Coronary artery (tissue), 2 donors: ENCODE results near the gene SIGLEC15.

Experiments used
- DNase-seq: peaks from one replicate; pipeline ENCODE4 v3.0.0-alpha.2; 2017; ENCODE audit warnings: low spot score
- H3K27ac ChIP-seq, 2 donors: fragments of 200-600 bp; sonication (generic); one replicate each; pipeline ENCODE4 v1.5.1; 2016 to 2019
- H3K4me3 ChIP-seq: fragments of 200-600 bp; sonication (generic); 2 replicates; pipeline ENCODE4 v1.5.1; 2016; ENCODE audit warnings: mild to moderate bottlenecking, moderate library complexity
- CTCF ChIP-seq: fragments of 200-600 bp; sonication (generic); IDR thresholded peaks from one replicate; pipeline ENCODE4 v1.5.1; 2019; ENCODE audit warnings: antibody characterized with exemption

SIGLEC15 gene

GRCh38 chr18:45838302-45839070 is 13.0 kb downstream of the SIGLEC15 start:
- no peak for DNase-seq
- H3K27ac ChIP-seq = no peak overlapping the region
- H3K4me3 ChIP-seq = peak overlapping the region; percentile 62
- no peak for TF ChIP-seq CTCF

- peak; percentile 71 for DNase-seq
- Histone ChIP-seq H3K4me3 (no peak overlapping the region), H3K27ac (no peak overlapping the region)
- peak; percentile 21 for TF ChIP-seq CTCF
These were observed 14.2 kb downstream of the SIGLEC15 start for GRCh38 chr18:45839414-45840395.

- DNase-seq = no peak
- no peak overlapping the region for H3K27ac ChIP-seq
- no peak for TF ChIP-seq CTCF
- H3K4me3 ChIP-seq = no peak overlapping the region
These were observed 15.7 kb downstream of the SIGLEC15 start for GRCh38 chr18:45841060-45841764.

GRCh38 chr18:45841765-45842442 is 16.4 kb downstream of the SIGLEC15 start:
- TF ChIP-seq CTCF = no peak
- DNase-seq = no peak
- no peak overlapping the region for H3K4me3 ChIP-seq
- H3K27ac ChIP-seq = no peak overlapping the region

- H3K27ac ChIP-seq = no peak overlapping the region
- H3K4me3 ChIP-seq = no peak overlapping the region
- no peak for DNase-seq
- no peak for TF ChIP-seq CTCF
These were observed 17.5 kb downstream of the SIGLEC15 start for GRCh38 chr18:45843019-45843418.

DNA sequence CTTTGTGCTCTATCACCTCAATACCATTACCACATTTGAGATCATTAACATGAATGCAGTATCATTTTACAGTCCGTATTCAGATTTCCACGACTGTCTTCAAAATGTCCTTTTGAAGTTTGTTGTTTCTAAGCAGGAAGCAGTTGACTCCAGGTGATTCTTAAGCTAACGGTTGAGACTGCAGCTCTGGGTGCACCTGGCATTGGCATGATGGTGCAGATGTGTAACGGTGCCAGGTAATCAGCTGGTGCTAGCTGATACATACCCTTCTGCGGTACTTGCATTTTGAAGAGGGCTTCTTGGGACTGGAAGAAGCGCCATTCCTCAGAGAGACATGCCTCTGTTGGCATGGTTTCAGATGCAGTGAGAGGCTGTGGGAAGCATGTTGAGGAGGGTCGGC is 19.5 kb downstream of the SIGLEC15 start:
- Histone ChIP-seq H3K4me3 (no peak overlapping the region), H3K27ac (no peak overlapping the region)
- DNase-seq = no peak
- no peak for TF ChIP-seq CTCF
